MM.1S (cell line): Measurements from ENCODE around the gene RPS3A.

Source experiments
- DNase-seq: peaks from one replicate; pipeline ENCODE4 v3.0.0-alpha.2; 2015
- H2AFZ ChIP-seq: fragments of 300-600 bp; sonication (generic); 2 replicates; pipeline ENCODE4 v1.6.0; 2016; ENCODE audit warnings: antibody characterized with exemption, low read length
- H3F3A ChIP-seq: fragments of 300-600 bp; sonication (generic); 2 replicates; pipeline ENCODE4 v1.6.1; 2016; ENCODE audit warnings: mild to moderate bottlenecking, antibody characterized with exemption, low read length, moderate library complexity, mixed read lengths; ENCODE audit not compliant: insufficient read depth
- H3K27ac ChIP-seq: fragments of 300-600 bp; sonication (generic); 2 replicates; pipeline ENCODE4 v1.5.1; 2016; ENCODE audit warnings: mild to moderate bottlenecking, low read length
- H3K27me3 ChIP-seq: fragments of 300-600 bp; sonication (generic); replicated peaks from 2 replicates; pipeline ENCODE4 v1.6.0; 2016; ENCODE audit warnings: low read length; ENCODE audit not compliant: insufficient read depth
- H3K36me3 ChIP-seq: fragments of 300-600 bp; sonication (generic); replicated peaks from 2 replicates; pipeline ENCODE4 v1.6.1; 2016; ENCODE audit warnings: mild to moderate bottlenecking, low read length, mixed read lengths; ENCODE audit not compliant: insufficient read depth
- H3K4me1 ChIP-seq: fragments of 300-600 bp; sonication (generic); 2 replicates; pipeline ENCODE4 v1.6.1; 2016; ENCODE audit warnings: low read length, mixed read lengths
- H3K4me2 ChIP-seq: fragments of 300-600 bp; sonication (generic); 2 replicates; pipeline ENCODE4 v1.6.0; 2016; ENCODE audit warnings: low read depth, low read length
- H3K4me3 ChIP-seq: fragments of 300-600 bp; sonication (generic); 2 replicates; pipeline ENCODE4 v1.5.1; 2016; ENCODE audit warnings: low read length, mixed read lengths
- H3K79me2 ChIP-seq: fragments of 300-600 bp; sonication (generic); 2 replicates; pipeline ENCODE4 v1.6.1; 2016; ENCODE audit warnings: mixed run types, low read length, mixed read lengths
- H3K9ac ChIP-seq: fragments of 300-600 bp; sonication (generic); 2 replicates; pipeline ENCODE4 v1.6.1; 2016; ENCODE audit warnings: low read length, mixed read lengths
- H3K9me2 ChIP-seq: fragments of 300-600 bp; sonication (generic); replicated peaks from 2 replicates; pipeline ENCODE4 v1.6.1; 2016; ENCODE audit warnings: mild to moderate bottlenecking, low read length, mixed read lengths; ENCODE audit not compliant: insufficient read depth
- H3K9me3 ChIP-seq: fragments of 300-600 bp; sonication (generic); replicated peaks from 2 replicates; pipeline ENCODE4 v1.6.1; 2016; ENCODE audit warnings: mild to moderate bottlenecking, low read length, mixed read lengths; ENCODE audit not compliant: insufficient read depth
- H4K20me1 ChIP-seq: fragments of 300-600 bp; sonication (generic); 2 replicates; pipeline ENCODE4 v1.6.1; 2016; ENCODE audit warnings: mild to moderate bottlenecking, low read length, moderate library complexity, mixed read lengths; ENCODE audit not compliant: insufficient read depth
- EZH2 ChIP-seq: fragments of 300-600 bp; sonication (generic); optimal IDR thresholded peaks from 2 replicates; pipeline ENCODE3; 2017; ENCODE audit warnings: low read depth, mild to moderate bottlenecking, antibody characterized with exemption, low read length, mixed read lengths
- EZH2phosphoT487 ChIP-seq: fragments of 300-600 bp; sonication (generic); IDR thresholded peaks from 2 replicates; pipeline ENCODE4 v1.6.1; 2018; ENCODE audit warnings: antibody characterized with exemption, low read length
- TF ChIP-seq, protein P1 (sequence below): fragments of 300-600 bp; sonication (generic); IDR thresholded peaks from 2 replicates; pipeline ENCODE4 v1.5.1; 2016; ENCODE audit warnings: antibody characterized with exemption, low read length, mixed read lengths

RPS3A gene

DNA sequence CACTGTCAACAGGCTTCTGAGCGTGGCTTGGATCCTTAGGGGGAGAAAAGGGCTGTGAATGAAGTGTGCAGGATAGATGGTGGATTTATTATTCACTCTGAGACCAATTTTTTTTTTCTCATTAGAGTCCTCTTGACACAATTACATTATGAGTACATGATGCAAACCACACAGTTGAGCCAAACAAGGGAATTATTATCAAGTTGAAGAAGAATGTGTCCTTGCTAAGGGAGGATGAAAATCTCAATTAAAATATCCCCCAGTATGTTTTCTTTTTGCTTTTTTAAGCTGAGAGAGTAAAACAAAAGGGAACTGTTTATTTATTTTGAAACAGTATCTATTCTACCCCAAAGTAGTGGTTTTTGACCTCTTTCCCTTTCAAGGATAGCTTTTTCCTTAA, 40.4 kb downstream of the RPS3A start:
- H3K4me1 ChIP-seq, result no peaks in the 10 kb centered on the region
- H3K4me3 ChIP-seq, result no peak overlapping the region
- no peak overlapping the region for H3K9ac ChIP-seq
- no peaks in the 10 kb centered on the region for H3K36me3 ChIP-seq
- TF ChIP-seq, protein P1, sequence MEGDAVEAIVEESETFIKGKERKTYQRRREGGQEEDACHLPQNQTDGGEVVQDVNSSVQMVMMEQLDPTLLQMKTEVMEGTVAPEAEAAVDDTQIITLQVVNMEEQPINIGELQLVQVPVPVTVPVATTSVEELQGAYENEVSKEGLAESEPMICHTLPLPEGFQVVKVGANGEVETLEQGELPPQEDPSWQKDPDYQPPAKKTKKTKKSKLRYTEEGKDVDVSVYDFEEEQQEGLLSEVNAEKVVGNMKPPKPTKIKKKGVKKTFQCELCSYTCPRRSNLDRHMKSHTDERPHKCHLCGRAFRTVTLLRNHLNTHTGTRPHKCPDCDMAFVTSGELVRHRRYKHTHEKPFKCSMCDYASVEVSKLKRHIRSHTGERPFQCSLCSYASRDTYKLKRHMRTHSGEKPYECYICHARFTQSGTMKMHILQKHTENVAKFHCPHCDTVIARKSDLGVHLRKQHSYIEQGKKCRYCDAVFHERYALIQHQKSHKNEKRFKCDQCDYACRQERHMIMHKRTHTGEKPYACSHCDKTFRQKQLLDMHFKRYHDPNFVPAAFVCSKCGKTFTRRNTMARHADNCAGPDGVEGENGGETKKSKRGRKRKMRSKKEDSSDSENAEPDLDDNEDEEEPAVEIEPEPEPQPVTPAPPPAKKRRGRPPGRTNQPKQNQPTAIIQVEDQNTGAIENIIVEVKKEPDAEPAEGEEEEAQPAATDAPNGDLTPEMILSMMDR, result no peak
- TF ChIP-seq EZH2phosphoT487 (no peak), EZH2 (no peak)
- no peaks in the 10 kb centered on the region for H3F3A ChIP-seq
- no peaks in the 10 kb centered on the region for H3K9me2 ChIP-seq
- no peak overlapping the region for H3K4me2 ChIP-seq
- H2AFZ ChIP-seq, result no peak overlapping the region
- H3K27me3 ChIP-seq, result no peaks in the 10 kb centered on the region
- H3K79me2 ChIP-seq, result no peaks in the 10 kb centered on the region
- H3K9me3 ChIP-seq, result no peaks in the 10 kb centered on the region
- DNase-seq, result no peak
- no peaks in the 10 kb centered on the region for H4K20me1 ChIP-seq
- H3K27ac ChIP-seq, result no peak overlapping the region

DNA sequence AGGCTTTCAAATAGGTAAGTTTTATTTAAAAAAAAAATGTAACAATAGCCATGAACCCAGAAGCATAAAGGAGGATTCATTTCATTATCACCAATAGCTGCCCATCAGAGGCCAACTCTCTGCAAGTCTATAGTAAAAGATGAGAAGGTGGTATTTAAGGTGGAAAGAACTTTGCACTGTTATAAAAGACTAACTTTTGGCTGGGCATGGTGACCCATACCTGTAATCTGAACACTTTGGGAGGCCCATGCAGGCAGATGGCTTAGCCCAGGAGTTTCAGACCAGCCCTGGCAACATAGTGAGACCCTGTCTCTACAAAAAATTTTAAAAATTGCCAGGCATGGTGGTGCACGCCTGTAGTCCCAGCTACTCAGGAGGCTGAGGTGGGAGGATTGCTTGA, 43.3 kb downstream of the RPS3A start:
- Histone ChIP-seq H3K9me2 (no peaks in the 10 kb centered on the region), H3K36me3 (no peaks in the 10 kb centered on the region)
- TF ChIP-seq, protein P1, result no peak
- TF ChIP-seq EZH2 (no peak), EZH2phosphoT487 (no peak)

DNA sequence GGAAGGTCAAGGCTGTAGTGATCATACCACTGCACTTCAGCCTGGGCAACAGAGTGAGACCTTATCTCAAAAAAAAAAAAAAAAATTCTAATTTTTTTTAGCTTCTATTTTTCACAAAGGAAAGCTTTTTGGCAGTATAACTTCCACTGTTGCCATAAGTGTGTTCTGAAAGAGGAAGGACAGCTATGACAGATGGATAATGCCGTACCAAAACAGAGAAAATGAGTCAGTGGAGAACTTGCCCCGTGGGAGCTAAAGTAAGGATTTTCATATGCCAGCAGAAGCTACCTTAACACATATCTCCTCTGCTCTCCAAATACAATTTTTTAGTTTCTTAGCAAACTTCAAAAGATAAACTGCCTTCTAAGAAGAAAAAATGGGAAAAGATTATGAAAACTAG, 43.7 kb downstream of the RPS3A start:
- no peaks in the 10 kb centered on the region for H3K36me3 ChIP-seq

More for the DNA sequence above, 43.3 kb downstream of the RPS3A start:
- Histone ChIP-seq H2AFZ (no peak overlapping the region), H3K27ac (no peak overlapping the region), H3K9me3 (no peaks in the 10 kb centered on the region), H4K20me1 (no peaks in the 10 kb centered on the region), H3K27me3 (no peaks in the 10 kb centered on the region), H3F3A (no peaks in the 10 kb centered on the region), H3K4me2 (no peak overlapping the region), H3K79me2 (no peaks in the 10 kb centered on the region), H3K9ac (no peak overlapping the region), H3K4me1 (no peaks in the 10 kb centered on the region), H3K4me3 (no peak overlapping the region)
- no peak for DNase-seq

More for the DNA sequence above, 43.7 kb downstream of the RPS3A start:
- Histone ChIP-seq H3K27ac (no peak overlapping the region), H3K27me3 (no peaks in the 10 kb centered on the region), H3F3A (no peaks in the 10 kb centered on the region), H4K20me1 (no peaks in the 10 kb centered on the region), H3K4me1 (no peaks in the 10 kb centered on the region), H3K79me2 (no peaks in the 10 kb centered on the region), H3K9me3 (no peaks in the 10 kb centered on the region), H3K4me2 (no peak overlapping the region), H3K4me3 (no peak overlapping the region), H3K9ac (no peak overlapping the region), H2AFZ (no peak overlapping the region), H3K9me2 (no peaks in the 10 kb centered on the region)
- DNase-seq, result no peak
- TF ChIP-seq, protein P1, result no peak
- TF ChIP-seq EZH2 (no peak), EZH2phosphoT487 (no peak)
